Adrenal gland (tissue), 5 donors: ENCODE data around the gene LRRC26.

ENCODE experiments used
- POLR2A ChIP-seq, 2 donors: fragments of 450-650 bp; IDR thresholded peaks; one replicate each; pipeline ENCODE4 v1.6.1; 2017; ENCODE audit warnings: antibody characterized with exemption in 2 of 2, mild to moderate bottlenecking in 2 of 2, moderate library complexity in 1 of 2
- TF ChIP-seq, protein P1 (sequence below), 6 experiments: fragments of 450-650 bp in 4 of 6; fragments of 200-600 bp in 2 of 6; sonication (generic) in 1 of 6; IDR thresholded peaks; 1 replicate in 5 of 6; 2 replicates in 1 of 6; pipeline versions ENCODE4 v1.5.1 to v1.8.0; 2016 to 2021; ENCODE audit warnings: antibody characterized with exemption in 6 of 6, mild to moderate bottlenecking in 2 of 6, moderate library complexity in 1 of 6
- donor health status: DM: no; HTN: no; CAD: no.

DNA sequence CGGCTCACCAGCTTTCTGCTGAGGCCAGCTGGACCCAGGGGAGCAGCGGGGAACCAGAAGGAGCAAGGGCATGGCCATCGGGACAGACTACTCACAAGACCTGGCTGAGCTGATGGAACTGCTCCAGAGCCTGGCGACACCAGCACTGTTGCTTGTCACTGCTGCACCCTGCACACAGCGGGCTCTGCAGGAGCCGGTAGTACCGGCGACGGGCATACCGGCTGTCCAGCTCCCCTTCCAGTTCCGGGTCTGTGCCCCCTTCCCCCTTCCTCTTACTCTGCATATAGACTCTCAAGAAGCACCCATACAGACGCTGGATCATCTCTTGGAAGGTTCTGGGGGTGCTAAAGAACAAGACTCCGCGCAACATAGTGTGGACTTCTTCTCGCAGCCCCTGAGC is 17.5 kb upstream of the LRRC26 start:
- TF ChIP-seq, protein P1, sequence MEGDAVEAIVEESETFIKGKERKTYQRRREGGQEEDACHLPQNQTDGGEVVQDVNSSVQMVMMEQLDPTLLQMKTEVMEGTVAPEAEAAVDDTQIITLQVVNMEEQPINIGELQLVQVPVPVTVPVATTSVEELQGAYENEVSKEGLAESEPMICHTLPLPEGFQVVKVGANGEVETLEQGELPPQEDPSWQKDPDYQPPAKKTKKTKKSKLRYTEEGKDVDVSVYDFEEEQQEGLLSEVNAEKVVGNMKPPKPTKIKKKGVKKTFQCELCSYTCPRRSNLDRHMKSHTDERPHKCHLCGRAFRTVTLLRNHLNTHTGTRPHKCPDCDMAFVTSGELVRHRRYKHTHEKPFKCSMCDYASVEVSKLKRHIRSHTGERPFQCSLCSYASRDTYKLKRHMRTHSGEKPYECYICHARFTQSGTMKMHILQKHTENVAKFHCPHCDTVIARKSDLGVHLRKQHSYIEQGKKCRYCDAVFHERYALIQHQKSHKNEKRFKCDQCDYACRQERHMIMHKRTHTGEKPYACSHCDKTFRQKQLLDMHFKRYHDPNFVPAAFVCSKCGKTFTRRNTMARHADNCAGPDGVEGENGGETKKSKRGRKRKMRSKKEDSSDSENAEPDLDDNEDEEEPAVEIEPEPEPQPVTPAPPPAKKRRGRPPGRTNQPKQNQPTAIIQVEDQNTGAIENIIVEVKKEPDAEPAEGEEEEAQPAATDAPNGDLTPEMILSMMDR (IDR thresholded peaks at IDR 0.05): no peak
- TF ChIP-seq POLR2A (IDR thresholded peaks at IDR 0.05): no peak
